Keratinocyte (primary cell): ENCODE data around the gene ATL1. TPM values are rescaled to one million over a fixed set of nuclear protein-coding genes. Genes with fewer than 3 reads are reported as not detected.
"Not testable (repeated sequence)": the region's sequence is repeated elsewhere in the genome, so short reads cannot be mapped to it uniquely, and the experiment has no call there.

Source experiments
- DNase-seq: peaks from one replicate; pipeline ENCODE4 v3.0.0-alpha.2; 2011; ENCODE audit warnings: low read depth, missing footprints, low spot score
- FAIRE-seq: peaks from 2 replicates; lab custom pipeline; 2011; peaks lifted over from hg19 to GRCh38; lab: Jason Lieb, UNC
- H2AFZ ChIP-seq: 2 replicates; pipeline ENCODE4 v1.6.0; 2012; ENCODE audit warnings: low read length, control low read depth, inconsistent platforms; ENCODE audit not compliant: control insufficient read depth
- H3K27ac ChIP-seq: 2 replicates; pipeline ENCODE4 v1.5.1; 2011; ENCODE audit warnings: low read length; ENCODE audit not compliant: control insufficient read depth, insufficient read depth
- H3K27me3 ChIP-seq: 3 replicates; pipeline ENCODE4 v1.6.0; 2011; ENCODE audit warnings: low read length; ENCODE audit not compliant: control insufficient read depth, insufficient read depth; ENCODE audit errors: extremely low read depth
- H3K36me3 ChIP-seq, 2 experiments: 2 replicates in 1 of 2; 3 replicates in 1 of 2; pipeline ENCODE4 v1.5.1; 2011; ENCODE audit warnings: low read length in 2 of 2, mild to moderate bottlenecking in 1 of 2; ENCODE audit not compliant: control insufficient read depth in 2 of 2, insufficient read depth in 2 of 2; ENCODE audit errors: extremely low read depth in 1 of 2
- H3K4me1 ChIP-seq: 3 replicates; pipeline ENCODE4 v1.5.1; 2011; ENCODE audit warnings: low read length; ENCODE audit not compliant: control insufficient read depth, insufficient read depth; ENCODE audit errors: extremely low read depth
- H3K4me2 ChIP-seq: 3 replicates; pipeline ENCODE4 v1.6.0; 2011; ENCODE audit warnings: low read depth, low read length; ENCODE audit not compliant: control insufficient read depth, insufficient read depth; ENCODE audit errors: extremely low read depth
- H3K4me3 ChIP-seq, 3 experiments: fragments of 200-600 bp in 1 of 3; sonication (generic) in 1 of 3; 2 replicates in 2 of 3; 3 replicates in 1 of 3; pipeline ENCODE4 v1.5.1; 2011 to 2016; ENCODE audit warnings: low read length in 3 of 3, mild to moderate bottlenecking in 3 of 3, control low read depth in 2 of 3, inconsistent platforms in 1 of 3, low read depth in 1 of 3, mixed read lengths in 1 of 3, mixed run types in 1 of 3, moderate library complexity in 1 of 3; ENCODE audit not compliant: control insufficient read depth in 2 of 3, insufficient read depth in 2 of 3; ENCODE audit errors: extremely low read depth in 1 of 3
- H3K79me2 ChIP-seq: 2 replicates; pipeline ENCODE4 v1.6.0; 2012; ENCODE audit warnings: low read length; ENCODE audit not compliant: control insufficient read depth, insufficient read depth
- H3K9ac ChIP-seq: 3 replicates; pipeline ENCODE4 v1.6.0; 2011; ENCODE audit warnings: low read length; ENCODE audit not compliant: control insufficient read depth, insufficient read depth; ENCODE audit errors: extremely low read depth
- H3K9me1 ChIP-seq: 3 replicates; pipeline ENCODE4 v1.6.0; 2011; ENCODE audit warnings: low read length; ENCODE audit not compliant: control insufficient read depth, insufficient read depth; ENCODE audit errors: extremely low read depth
- H3K9me3 ChIP-seq: 2 replicates; pipeline ENCODE4 v1.5.1; 2012; ENCODE audit warnings: low read depth, low read length; ENCODE audit not compliant: control insufficient read depth
- H4K20me1 ChIP-seq: 3 replicates; pipeline ENCODE4 v1.6.0; 2011; ENCODE audit warnings: low read length; ENCODE audit not compliant: control insufficient read depth, insufficient read depth; ENCODE audit errors: extremely low read depth
- CTCF ChIP-seq, 3 experiments: IDR thresholded peaks in 1 of 3; conservative IDR thresholded peaks in 1 of 3; optimal IDR thresholded peaks in 1 of 3; 2 replicates in 2 of 3; 3 replicates in 1 of 3; pipeline versions ENCODE3 to v1.5.1; 2011; ENCODE audit warnings: low read length in 3 of 3, mild to moderate bottlenecking in 3 of 3, moderate library complexity in 2 of 3, control low read depth in 1 of 3, inconsistent platforms in 1 of 3; ENCODE audit not compliant: insufficient read depth in 2 of 3; ENCODE audit errors: extremely low read depth in 1 of 3
- EZH2 ChIP-seq: IDR thresholded peaks from one replicate; pipeline ENCODE4 v1.6.1; 2012; ENCODE audit warnings: inconsistent platforms, mild to moderate bottlenecking, low read length, moderate library complexity
- dilution Hi-C: fragments of 300-500 bp; cut with MboI; formaldehyde crosslinking; loops from one replicate; pipeline ENCODE4 v1.7.0; 2020; ENCODE audit warnings: low sequenced_read_pairs; ENCODE audit not compliant: extremely low pct_ligation_motif_present
- polyA plus RNA-seq, 5 experiments: library from polyadenylated mRNA; depleted of rRNA in 3 of 5; stranded (reverse) in 3 of 5; stranded (forward) in 1 of 5; unstranded in 1 of 5; fragments of >200 nt; gene quantifications; 1 replicate in 1 of 5; 2 replicates in 3 of 5; 3 replicates in 1 of 5; pipeline versions ENCODE4 v1.2.1 to v1.2.3, GENCODE V29; 2011 to 2012; ENCODE audit warnings: missing spikeins in 2 of 5, low read depth in 1 of 5, low replicate concordance in 1 of 5

Gene ATL1
- polyA plus RNA-seq, 1 donor (not counting 4 experiments of a cell fraction or from before 2014, with no cell fraction given), result 3.6 TPM

GRCh38 chr14:50624447-50624846 lies 64.5 kb downstream of the ATL1 start:
- no peak for DNase-seq
- Histone ChIP-seq H3K9me3 (no peaks in the 10 kb centered on the region), H3K27ac (no peak overlapping the region), H4K20me1 (no peaks in the 10 kb centered on the region), H3K4me3 (no peak overlapping the region), H3K79me2 (no peaks in the 10 kb centered on the region), H3K9ac (no peak overlapping the region), H2AFZ (no peak overlapping the region), H3K9me1 (no peaks in the 10 kb centered on the region), H3K4me2 (no peak overlapping the region), H3K4me1 (peaks cover 10% of the 10 kb centered on the region), H3K27me3 (no peaks in the 10 kb centered on the region), H3K36me3 (no peaks in the 10 kb centered on the region)
- dilution Hi-C loops, result no loop called here
- no peak for FAIRE-seq
- TF ChIP-seq CTCF (optimal IDR thresholded peaks at IDR 0.05 in 1 of 3, IDR thresholded peaks at IDR 0.05 in 1 of 3, conservative IDR thresholded peaks at IDR 0.05 in 1 of 3; ENCODE audit: extremely low read depth in 1 of 3, insufficient read depth in 2 of 3, low read length in 3 of 3) (no peak), EZH2 (no peak)

DNA sequence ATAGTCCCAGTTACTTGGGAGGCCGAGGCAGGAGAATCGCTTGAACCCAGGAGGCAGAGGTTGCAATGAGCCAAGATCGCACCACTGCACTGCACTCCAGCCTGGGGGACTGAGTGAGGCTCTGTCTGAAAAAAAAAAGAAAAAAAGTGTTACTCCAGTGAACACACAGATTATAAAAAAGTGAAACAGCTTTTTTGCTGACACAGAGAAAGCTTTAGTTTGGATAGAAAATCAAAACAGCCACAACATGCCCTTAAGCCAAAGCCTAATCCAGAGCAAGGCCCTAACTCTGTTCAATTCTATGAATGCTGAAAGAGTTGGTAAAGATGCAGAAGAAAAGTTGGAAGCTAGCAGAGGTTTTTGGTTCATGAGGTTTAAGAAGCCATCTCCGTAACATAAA lies 65.0 kb downstream of the ATL1 start:
- H3K4me1 ChIP-seq, H2AFZ ChIP-seq, H4K20me1 ChIP-seq, H3K9me3 ChIP-seq, DNase-seq, H3K27ac ChIP-seq, H3K9ac ChIP-seq, H3K9me1 ChIP-seq, H3K27me3 ChIP-seq, H3K4me2 ChIP-seq, H3K79me2 ChIP-seq, H3K36me3 ChIP-seq, FAIRE-seq, H3K4me3 ChIP-seq, dilution Hi-C loops: not testable (repeated sequence)

DNA sequence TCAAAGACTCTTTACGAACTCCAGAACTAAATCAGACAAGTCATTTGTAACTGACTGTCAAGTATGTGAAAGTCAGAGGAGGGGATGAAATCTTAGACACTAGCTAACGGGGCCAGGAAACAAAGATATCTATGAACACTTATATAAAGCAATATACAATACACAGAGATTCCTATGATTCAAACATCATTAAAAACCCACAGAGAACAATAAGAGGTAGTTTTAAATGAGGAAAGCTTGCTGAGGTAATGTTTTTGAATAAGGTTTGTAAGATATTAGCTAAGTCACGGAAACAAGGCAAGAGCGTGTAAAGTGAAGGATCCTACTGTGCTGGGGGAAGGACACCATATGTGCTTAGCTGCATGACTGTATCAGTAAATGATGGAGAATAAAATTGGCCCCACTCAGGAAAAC lies 71.5 kb downstream of the ATL1 start:
- H3K27me3 ChIP-seq, result no peaks in the 10 kb centered on the region
- no peak overlapping the region for H3K4me3 ChIP-seq
- DNase-seq (no peak), FAIRE-seq (no peak)
- no peaks in the 10 kb centered on the region for H4K20me1 ChIP-seq
- H3K9ac ChIP-seq, result no peak overlapping the region
- TF ChIP-seq EZH2 (no peak), CTCF (optimal IDR thresholded peaks at IDR 0.05 in 1 of 3, IDR thresholded peaks at IDR 0.05 in 1 of 3, conservative IDR thresholded peaks at IDR 0.05 in 1 of 3; ENCODE audit: extremely low read depth in 1 of 3, insufficient read depth in 2 of 3, low read length in 3 of 3) (no peak)
- H3K36me3 ChIP-seq, result peaks cover 8 to 9% of the 10 kb centered on the region in 2 experiments
- H3K27ac ChIP-seq, result no peak overlapping the region
- H3K9me1 ChIP-seq, result no peaks in the 10 kb centered on the region
- H3K4me1 ChIP-seq, result no peaks in the 10 kb centered on the region
- no peak overlapping the region for H3K4me2 ChIP-seq
- no peak overlapping the region for H2AFZ ChIP-seq
- H3K9me3 ChIP-seq, result no peaks in the 10 kb centered on the region
- H3K79me2 ChIP-seq, result no peaks in the 10 kb centered on the region
- dilution Hi-C loops, result no loop called here
